GM11168 (cell line): ENCODE data around the gene SH3PXD2A.
"Not testable (repeated sequence)": the region's sequence is repeated elsewhere in the genome, so short reads cannot be mapped to it uniquely, and the experiment has no call there.

Experiments
- in situ Hi-C: fragments of 300-500 bp; cut with MboI; formaldehyde crosslinking; loops from one replicate; pipeline ENCODE4 v1.12.0; 2022; ENCODE audit warnings: low sequenced_read_pairs; ENCODE audit not compliant: unreplicated experiment

The SH3PXD2A gene

DNA sequence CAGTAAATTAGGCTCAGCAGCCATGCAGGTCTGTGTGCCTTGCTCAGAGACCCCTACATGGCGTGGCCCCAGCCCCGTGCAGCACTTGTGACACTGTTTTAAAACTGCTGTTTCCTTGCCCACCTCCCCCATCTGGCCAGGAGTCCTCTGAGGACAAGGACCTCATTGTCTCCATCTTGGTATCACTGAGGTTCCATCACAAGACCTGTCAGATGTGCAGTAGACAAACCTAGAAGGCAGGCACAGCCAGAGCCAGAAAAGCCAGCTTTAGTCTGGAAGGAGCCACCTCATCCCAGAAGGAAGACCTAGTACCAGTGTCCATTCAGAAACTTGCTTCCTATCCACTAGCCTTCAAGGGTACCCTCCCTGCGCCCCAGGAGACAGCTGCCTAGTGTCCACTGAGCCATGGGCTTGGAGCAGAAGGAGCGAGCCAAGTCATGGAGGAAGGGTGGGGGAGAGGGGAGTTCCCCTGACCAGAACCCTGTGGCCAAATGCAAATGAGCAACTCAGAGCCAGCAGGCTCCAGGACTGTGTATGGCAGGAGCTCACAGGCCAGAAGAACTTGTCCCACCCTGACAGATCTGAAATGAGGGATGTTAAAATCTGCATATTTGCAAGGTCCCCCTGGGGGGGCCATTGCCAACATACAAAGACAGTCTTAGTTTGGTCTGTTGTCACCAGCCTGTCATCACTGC is 176.1 kb downstream of the SH3PXD2A start:
- in situ Hi-C loops, result no loop called here

DNA sequence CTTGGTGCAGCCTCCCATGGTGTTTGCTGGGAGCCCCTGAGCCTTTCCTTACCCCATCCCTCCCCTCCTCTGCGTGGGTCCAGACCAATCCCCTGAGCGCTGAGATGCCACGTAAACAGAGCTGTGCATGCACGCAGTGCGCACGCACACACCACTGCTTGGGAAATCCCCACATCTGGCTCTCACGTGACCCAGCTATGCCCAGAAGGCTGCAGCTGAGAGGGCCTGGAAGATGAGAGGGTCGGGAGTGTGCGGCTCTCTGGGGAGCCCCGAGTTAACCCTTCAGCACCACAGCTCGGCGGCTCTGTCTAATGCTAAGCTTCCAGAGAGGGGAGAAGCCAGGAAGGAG is 177.2 kb downstream of the SH3PXD2A start:
- in situ Hi-C loops, result no loop called here

DNA sequence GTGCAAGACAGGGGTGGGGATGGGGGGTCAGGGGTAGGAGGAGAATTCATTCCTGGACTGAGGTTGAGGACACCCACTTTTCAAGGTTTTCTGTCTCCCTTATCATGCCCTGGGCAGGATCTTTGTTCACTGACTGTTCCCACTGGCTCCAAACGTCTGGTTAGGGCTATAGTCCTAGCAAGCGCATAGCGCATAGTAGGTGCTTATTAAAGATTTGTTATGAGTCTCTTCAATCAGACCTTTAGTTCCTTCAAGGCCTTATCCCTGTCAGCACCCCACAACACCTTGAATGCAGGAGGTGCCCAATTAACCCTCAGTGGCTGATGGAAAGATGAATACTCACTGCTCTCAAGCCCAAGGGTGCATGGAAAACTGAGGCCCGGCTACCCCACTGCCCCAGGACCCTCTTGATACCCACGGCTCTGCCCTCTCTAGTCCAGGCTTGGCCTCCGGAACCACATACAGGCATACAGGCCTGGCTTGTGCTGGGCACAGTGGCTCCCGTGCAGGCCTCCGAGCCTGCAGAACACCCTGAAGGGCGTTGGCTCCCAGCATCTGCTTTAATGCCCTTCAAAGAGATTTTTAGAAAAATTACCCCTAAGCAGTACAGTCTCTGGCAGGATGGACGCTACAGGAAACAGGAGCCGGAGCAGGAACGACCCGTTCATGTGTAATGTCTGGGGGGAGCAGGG is 177.7 kb downstream of the SH3PXD2A start:
- in situ Hi-C loops, result no loop called here

DNA sequence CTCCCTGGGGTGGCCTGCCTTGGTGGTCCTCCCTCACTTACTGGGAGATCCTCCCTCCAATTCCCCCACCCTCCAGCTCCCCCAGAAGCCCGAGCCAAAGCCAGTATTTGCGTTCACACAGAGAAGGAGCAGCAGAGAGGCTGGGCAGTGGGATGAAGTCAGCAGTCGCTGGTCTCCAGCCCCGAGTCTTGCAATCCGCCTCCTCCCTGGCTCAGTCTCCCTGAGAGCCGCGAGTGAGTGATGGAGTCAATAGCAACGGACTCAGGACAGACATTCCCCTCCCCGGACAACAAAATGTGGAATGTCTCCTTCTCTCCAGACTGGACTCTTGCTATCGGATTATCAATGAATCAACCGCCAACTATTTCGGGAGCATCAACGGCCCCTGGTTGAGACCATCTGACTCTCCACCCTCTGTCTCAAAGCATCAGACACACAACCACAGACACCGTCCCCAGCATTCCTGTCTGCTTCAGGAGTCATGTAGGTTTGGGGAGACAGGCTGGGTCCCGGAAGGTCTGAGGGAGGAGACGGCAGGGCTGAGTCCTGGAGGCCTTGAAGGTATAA is 178.4 kb downstream of the SH3PXD2A start:
- in situ Hi-C loops, result no loop called here

DNA sequence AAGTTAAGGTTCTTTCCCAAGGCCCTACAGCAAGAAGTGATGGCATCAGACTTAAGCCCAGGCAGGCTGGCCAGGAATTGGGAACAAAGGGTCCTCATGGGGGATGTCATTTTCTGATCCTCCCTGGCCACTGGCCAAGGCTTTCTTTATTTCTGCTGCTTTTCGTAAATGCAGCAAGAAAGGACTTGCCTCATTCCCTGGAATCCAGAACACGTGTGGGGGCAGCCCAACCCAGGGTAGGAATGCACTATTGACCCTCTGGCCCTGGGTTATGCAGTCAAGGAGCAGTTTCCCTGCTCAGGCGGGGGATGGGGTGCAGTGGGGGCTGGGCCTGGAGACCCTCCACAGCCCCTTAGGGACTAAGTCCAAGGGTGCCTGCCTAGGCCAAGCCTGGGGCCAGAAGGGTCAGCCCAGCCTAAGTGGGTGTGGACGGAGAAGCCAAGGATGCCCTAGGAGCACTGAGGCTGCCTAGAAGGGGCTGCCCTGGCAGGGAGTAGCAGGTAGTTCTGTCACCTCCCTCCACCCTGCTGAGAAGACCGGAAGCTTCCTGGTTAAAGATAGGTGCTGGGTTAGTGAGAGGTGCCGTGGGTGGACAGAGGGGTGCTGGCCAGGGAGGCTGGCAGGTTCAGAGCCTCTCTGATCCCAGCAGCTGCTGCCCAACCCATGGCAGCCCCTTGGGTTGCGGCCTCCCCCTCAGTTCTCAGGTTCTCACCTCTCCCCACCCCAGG is 179.2 kb downstream of the SH3PXD2A start:
- in situ Hi-C loops, result no loop called here

DNA sequence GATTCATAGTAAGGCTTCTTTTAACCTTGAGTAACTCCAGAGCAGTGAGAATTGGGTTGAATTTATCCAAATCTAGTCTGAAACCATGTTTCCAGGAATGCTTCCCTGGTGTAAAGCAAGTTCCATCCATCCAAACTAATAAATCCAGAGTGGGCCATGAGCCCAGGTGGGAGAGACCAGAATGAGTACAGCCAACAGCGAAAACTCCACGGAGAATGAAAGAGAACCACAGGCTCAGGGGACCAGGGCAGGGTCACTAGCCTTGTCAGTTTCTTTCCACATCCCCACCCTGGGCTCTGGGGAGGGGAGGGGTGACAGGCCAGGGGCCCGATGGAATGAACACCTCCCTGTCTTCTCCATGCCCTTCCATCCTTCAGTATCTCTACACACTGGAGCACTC is 181.8 kb downstream of the SH3PXD2A start:
- in situ Hi-C loops, result no loop called here

DNA sequence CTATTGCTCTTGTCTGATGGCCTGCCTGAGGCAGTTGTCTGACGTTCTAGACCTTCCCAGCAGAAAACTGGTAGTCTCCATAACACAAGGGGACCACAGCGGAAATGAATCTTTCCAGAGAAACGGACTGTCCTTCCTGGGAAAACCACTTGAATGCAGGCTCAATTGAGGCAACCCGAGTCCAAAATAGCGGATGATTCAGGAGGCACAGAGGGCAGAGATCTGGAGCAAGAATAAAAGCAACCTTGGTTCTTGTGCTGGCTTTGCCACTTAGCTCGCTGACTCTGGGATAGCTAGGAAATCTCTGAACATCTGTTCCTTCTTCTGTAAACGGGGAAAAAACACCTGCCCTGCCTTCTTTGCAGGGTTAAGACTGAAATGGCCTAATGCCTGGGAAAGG is 183.0 kb downstream of the SH3PXD2A start:
- in situ Hi-C loops, result no loop called here

DNA sequence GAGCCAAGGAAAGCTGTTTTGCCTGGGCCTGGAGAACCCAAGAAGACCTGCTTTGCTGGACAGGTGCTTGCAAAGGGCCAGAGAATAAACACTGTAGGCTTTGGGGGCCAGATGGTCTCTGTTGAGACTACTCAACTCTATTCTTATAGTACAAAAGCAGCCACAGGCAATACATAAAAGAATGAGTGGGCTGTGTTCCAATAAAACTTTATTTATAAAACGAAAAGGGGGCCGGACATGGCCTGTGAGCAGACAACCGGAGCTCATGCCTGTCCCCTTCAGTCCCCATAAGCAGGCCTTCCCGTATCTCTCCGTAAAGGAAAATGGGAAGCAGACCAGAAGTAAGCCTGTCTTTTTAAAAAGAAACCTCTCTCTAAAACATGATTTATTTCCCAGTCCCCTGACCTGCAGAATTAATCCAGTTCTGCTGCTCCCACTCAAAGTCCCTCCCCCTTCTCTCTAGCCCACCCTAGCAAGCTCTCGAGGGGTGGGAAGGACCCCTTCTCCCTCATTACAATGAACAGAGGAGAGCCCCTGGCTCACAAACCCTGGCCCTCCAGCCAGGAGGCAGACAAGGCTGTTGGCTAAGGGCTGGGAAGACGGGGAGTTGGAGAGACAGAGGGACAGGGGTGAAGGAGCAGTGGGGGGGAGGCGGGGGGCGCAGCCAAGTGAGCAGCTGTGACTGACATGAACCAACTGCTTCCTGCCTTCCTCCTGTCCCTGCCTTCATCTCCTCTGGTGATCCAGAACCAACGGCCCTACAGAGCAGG is 184.1 kb downstream of the SH3PXD2A start:
- in situ Hi-C loops, result no loop called here

DNA sequence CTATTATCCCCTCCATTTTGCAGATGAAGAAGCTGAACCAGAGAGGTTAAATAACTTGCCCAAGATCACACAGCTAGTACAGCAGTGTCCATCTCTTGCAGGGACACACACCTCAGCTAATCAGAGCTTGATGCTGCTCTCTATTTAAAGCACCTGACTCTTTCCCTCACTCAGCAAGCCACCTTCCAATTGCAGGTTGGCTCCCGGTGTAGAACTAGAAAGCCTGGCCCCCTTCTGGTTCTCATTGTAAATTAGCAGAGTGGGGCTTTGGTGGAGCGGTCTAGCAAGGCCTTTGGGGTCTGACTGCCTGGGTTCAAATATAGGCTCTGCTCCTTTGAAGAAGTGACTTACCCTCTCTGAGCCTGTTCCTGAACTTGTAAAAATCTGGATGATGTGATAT is 185.4 kb downstream of the SH3PXD2A start:
- in situ Hi-C loops, result no loop called here

DNA sequence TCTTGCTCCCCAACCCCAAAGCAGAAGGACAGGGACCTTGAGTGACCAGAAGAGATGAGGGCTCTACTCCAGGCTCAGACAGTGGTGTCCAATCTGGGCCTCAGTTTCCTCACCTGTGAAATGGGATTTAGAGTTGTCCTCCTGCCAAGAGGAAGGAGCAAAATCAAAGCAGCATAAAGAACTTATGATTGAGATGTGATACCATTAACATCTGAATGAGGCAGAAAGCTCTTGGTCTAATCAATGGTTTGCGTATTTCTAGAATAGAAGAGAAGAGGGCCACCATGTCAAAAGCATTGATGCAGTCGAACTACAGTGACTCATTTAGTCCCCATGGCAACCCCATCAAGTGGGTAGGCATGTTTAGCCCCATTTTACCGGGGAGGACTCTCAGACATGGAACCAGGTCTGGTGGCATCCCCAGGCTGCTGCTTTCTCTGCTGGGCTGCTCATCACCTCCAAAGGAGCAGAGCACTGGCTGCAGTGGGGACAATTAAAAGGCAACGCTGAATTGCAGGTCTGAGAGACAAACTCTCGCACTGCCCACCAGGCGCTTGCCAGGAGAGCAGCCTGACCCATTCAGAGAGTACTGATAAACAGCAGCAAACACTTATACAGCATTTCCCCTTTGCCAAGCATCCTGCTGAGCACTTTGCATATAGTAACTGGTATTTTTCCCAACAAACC is 186.0 kb downstream of the SH3PXD2A start:
- in situ Hi-C loops, result no loop called here

DNA sequence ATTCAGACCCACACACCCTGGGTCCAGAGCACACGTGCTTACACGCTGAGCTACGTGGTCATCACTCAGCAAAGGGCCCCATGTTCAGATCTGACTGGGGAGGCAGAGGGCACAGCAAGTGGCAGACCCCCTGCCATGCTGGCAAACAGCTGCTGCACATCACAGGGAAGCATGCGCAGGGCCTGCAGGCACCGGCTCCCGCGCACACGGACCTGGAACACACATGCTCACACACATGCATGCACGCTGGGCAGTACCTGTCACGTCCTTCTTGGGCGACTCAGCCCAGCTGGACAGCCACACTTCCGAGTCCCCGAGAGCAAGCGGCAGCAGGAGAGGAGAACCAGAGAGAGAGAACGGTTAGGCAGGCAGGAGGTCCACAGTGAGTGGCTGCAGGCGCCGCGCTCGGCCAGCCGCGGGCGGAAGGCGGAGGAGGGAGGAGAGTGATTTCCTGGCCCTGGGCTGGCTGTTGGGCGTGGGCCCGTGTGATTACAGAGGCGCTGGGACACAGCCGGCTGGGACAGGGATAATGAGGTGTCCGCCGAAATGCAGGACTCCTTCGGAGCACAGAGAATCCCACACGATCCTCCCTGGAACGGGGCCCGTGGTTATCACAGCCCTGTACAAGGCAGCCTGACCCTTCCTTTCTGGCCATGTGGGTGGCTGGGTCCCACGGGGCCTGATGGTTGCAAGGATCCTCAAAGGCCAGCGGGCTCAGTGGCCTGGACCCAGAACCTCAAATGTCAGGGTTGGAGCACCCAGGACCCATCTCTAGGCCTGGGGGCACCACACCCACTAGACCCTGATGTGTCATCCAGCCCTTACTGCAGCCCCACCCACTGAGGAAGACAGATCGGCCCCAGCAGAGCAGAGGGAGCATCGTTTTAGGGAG is 186.8 kb downstream of the SH3PXD2A start:
- in situ Hi-C loops, result no loop called here

DNA sequence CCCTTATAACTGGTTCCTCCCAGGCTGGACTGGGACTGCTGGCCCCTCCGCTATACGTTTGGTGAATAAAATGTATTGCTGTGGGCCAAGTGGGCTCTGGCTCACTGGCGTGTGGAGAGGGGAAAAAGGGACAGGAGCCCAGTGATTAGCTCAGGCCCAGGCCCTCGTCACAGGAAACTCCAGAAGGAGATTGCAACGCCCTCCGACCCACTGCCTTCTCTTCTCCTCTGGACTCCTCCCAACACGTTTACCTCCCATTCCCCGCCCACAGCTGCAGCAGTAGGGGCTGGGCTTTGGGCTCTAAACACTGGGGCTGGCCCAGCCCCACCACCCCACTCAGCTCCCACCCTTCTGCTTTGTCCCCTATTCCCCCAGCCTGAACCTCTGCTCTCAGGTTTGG is 188.0 kb downstream of the SH3PXD2A start:
- in situ Hi-C loops, result no loop called here

DNA sequence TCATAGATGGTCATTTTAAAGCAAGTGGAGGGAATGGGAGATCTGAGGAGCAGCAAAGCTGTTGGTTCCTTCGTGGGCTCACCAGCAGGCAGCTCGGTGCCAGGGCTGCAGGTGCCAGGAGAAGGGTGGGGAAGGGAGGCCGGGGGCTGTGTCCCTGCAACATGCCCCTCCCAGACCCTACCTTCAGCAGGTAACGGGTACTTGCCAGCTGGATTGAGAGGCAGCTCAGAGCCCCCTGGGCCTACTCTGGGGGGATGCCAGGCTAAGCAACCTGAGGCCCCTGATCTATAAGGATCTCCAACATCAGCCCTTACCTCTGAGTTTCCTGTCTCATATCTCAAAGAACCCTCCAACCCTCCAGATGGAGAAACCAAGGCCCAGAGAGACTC is 188.6 kb downstream of the SH3PXD2A start:
- in situ Hi-C loops, result no loop called here

DNA sequence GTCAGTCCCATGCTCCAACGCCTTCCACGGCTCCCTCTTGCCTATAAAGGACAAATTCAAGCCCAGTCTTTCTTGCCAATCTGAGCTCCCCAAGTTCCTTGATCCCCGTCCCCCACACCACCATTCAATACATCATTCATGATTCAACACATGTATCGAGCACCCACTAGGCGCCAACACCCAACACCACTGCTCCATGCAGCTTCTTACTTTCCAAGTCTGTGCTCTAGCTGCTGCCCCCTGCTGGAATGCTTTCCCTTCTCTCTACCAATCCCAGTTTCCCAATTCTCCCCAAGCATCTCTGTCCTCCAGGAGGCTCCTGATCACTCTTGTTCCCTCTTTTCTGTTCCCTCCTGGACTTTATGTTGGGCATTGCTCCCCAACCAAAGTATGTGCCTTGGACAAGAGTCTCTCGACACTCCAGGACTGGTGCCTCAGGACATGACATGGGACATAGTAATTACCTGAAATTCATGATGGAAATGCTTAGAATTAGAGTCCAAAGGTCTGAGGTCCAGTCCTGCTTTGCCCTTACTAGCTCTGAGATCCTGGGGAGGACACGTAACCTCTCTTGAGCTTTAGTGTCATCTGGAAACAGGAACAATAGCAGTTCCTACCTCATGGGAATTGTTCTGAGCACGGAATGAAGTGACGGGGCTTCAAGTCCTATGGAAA is 189.2 kb downstream of the SH3PXD2A start:
- in situ Hi-C loops, result no loop called here

DNA sequence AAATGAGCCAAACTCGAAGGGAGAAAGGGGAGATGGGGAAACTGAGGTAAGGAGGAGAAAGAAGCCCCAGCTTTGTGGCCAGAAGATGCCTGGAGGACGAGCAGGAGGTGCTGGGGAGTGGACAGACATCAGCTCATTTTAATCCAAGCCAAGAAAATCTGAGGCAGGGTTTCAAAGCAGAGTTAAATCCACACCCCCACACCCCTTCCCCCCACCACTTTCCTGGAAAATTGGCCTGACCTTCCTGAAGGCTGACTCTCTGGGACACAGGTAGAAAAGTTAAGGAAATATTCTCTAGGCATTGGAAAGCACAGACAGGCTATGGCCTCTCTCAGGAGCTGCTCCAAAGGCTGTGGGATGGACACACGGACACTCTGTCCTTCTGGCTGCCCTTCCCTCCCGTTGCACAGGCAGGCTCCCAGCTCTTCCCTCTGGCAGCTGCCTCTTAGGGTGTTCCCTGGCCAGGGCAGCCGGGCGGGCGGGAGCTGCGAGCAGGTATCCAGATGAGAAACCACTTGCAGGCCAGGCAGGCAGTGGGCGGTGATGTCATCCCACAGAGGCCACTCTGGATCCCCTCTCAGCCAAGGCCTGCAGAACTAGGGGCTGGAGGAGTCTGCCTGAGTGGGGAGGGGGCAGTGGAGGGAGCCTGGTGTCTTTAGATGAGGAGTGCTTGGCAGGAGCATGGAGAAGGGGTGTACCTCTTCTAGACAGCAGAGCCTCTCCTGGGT is 190.1 kb downstream of the SH3PXD2A start:
- in situ Hi-C loops, result no loop called here

DNA sequence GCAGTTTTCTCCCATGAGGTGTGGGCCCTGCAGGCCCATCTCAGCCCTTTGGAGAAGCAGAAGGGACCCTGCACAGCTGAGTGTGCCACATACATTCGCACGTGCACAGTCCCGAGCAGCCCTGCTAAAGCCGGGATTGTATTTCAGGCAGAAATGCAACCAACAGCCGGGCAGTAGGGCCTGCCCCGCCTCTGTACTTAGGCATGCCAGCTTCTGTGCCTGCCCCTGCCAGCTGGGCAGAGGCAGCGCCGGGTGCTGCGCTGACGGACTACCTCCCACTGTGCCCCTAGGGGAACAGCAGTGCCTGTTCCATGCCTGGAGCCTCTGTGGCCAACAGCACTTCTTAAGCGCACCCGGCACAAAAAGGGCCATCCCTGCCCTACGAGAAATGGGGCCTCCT is 191.6 kb downstream of the SH3PXD2A start:
- in situ Hi-C loops, result no loop called here

DNA sequence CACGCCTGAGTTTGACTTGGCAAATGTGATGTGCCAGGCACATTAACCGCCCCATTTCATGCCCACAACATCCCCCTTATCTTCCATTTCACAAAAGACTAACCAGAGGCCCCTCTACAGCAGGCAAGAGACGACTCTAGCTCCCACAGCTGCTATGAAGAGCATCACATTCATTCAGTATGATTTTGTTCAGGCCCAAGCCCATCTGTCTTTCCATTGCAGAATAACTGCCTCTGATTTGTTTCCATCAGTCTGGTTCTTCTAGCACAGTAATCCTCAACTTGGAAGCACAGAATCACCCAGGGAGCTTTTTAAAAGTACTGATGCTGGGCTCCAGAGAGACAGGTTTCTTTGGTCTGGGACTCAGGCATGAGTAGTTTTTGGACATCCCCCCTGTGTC is 192.1 kb downstream of the SH3PXD2A start:
- in situ Hi-C loops, result no loop called here

DNA sequence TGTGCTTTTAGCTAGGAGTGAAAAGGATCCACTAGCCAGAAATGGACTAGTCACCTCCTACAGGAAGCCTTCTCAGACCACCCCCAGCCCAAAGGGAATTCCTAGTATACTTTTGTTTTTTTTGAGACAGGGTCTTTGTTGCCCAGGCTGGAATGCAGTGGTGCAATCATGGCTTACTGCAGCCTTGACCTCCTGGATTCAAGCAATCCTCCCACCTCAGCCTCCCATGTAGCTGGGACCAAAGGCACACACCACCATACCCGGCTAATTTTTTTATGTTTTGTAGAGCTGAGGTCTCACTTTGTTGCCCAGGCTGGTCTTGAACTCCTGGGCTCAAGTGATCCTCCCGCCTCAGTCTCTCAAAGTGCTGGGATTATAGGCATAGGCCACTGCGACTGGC is 192.7 kb downstream of the SH3PXD2A start:
- in situ Hi-C loops, result not testable (repeated sequence)
